Measurements from ENCODE around the gene MOB3C.

- TF ChIP-seq ZNF565 (CRISPR knock-in tag; conservative IDR thresholded peaks at IDR 0.05; ENCODE audit: low read depth): no peak
- TF ChIP-seq PATZ1 (CRISPR knock-in tag; IDR thresholded peaks at IDR 0.05; ENCODE audit: borderline replicate concordance): no peak
- no peak for TF ChIP-seq CREB5 (CRISPR knock-in tag; IDR thresholded peaks at IDR 0.05; ENCODE audit: low read depth)
- TF ChIP-seq SNAI2 (CRISPR knock-in tag; IDR thresholded peaks at IDR 0.05): no peak
- no peak for TF ChIP-seq RARB (CRISPR knock-in tag; IDR thresholded peaks at IDR 0.05)
- TF ChIP-seq OSR1 (CRISPR knock-in tag; IDR thresholded peaks at IDR 0.05): no peak
- TF ChIP-seq BACH2 (CRISPR knock-in tag; IDR thresholded peaks at IDR 0.05; ENCODE audit: borderline replicate concordance): no peak
- no peak for TF ChIP-seq ARNTL (CRISPR knock-in tag; IDR thresholded peaks at IDR 0.05; ENCODE audit: borderline replicate concordance, low read depth)
- no peak for TF ChIP-seq ISL1 (CRISPR knock-in tag; IDR thresholded peaks at IDR 0.05)
- TF ChIP-seq ZFP3 (CRISPR knock-in tag; IDR thresholded peaks at IDR 0.05): no peak
- no peak for TF ChIP-seq ESRRG (CRISPR knock-in tag; IDR thresholded peaks at IDR 0.05)
- TF ChIP-seq PPARA (CRISPR knock-in tag; IDR thresholded peaks at IDR 0.05; ENCODE audit: borderline replicate concordance): no peak
- TF ChIP-seq ZFP30 (CRISPR knock-in tag; IDR thresholded peaks at IDR 0.05): no peak
- TF ChIP-seq GLIS3 (CRISPR knock-in tag; IDR thresholded peaks at IDR 0.05): no peak
These were observed 2.7 kb downstream of the MOB3C start for GRCh38 chr1:46613661-46614603.
